Sigmoid colon (tissue), 4 donors: ENCODE results near the gene FOXP1.

Experiments used
- POLR2AphosphoS5 ChIP-seq, 4 donors: sonication (generic); formaldehyde crosslinking; IDR thresholded peaks; one replicate each; pipeline ENCODE4 v1.6.1; 2017; ENCODE audit warnings: antibody characterized with exemption in 4 of 4
- TF ChIP-seq, protein P1 (sequence below), 4 experiments: fragments of 450-650 bp in 3 of 4; fragments of 200-600 bp in 1 of 4; IDR thresholded peaks; one replicate each; pipeline ENCODE4 v1.5.1; 2016 to 2019; ENCODE audit warnings: antibody characterized with exemption in 4 of 4, mild to moderate bottlenecking in 3 of 4, moderate library complexity in 2 of 4

DNA sequence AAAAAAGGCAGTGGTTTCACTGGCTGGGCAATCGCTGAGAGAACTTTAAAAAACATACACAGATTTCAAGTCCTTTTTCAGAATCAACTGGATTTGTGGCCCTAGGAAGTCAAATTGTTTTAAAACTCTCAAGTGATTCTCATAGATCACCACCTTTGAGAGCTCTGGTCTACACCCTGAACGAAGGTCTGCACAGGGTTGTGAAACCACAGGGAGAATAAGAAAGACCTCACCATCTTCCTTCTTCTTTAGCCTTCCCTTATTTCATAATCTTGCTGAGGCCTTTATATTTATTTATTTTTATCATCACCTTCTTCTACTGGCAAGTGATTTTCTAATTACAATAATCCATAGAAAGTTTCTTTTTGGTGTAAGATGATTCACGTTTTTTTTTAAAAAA, 58.1 kb downstream of the FOXP1 start:
- TF ChIP-seq, protein P1, sequence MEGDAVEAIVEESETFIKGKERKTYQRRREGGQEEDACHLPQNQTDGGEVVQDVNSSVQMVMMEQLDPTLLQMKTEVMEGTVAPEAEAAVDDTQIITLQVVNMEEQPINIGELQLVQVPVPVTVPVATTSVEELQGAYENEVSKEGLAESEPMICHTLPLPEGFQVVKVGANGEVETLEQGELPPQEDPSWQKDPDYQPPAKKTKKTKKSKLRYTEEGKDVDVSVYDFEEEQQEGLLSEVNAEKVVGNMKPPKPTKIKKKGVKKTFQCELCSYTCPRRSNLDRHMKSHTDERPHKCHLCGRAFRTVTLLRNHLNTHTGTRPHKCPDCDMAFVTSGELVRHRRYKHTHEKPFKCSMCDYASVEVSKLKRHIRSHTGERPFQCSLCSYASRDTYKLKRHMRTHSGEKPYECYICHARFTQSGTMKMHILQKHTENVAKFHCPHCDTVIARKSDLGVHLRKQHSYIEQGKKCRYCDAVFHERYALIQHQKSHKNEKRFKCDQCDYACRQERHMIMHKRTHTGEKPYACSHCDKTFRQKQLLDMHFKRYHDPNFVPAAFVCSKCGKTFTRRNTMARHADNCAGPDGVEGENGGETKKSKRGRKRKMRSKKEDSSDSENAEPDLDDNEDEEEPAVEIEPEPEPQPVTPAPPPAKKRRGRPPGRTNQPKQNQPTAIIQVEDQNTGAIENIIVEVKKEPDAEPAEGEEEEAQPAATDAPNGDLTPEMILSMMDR (IDR thresholded peaks at IDR 0.05) = no peak
- TF ChIP-seq POLR2AphosphoS5 (IDR thresholded peaks at IDR 0.05) = no peak
